GM19452 (cell line): Measurements from ENCODE around the gene SNAI3.

Experiments used
- ATAC-seq: cut with Tn5 transposase; IDR thresholded peaks from one replicate; pipeline ENCODE4 v1.9.1; 2021; ENCODE audit not compliant: unreplicated experiment

Gene SNAI3

GRCh38 chr16:88636488-88637265, 49.6 kb downstream of the SNAI3 start:
- ATAC-seq, result no peak

- no peak for ATAC-seq
Measured at GRCh38 chr16:88635671-88636319, 50.5 kb downstream of the SNAI3 start.

DNA sequence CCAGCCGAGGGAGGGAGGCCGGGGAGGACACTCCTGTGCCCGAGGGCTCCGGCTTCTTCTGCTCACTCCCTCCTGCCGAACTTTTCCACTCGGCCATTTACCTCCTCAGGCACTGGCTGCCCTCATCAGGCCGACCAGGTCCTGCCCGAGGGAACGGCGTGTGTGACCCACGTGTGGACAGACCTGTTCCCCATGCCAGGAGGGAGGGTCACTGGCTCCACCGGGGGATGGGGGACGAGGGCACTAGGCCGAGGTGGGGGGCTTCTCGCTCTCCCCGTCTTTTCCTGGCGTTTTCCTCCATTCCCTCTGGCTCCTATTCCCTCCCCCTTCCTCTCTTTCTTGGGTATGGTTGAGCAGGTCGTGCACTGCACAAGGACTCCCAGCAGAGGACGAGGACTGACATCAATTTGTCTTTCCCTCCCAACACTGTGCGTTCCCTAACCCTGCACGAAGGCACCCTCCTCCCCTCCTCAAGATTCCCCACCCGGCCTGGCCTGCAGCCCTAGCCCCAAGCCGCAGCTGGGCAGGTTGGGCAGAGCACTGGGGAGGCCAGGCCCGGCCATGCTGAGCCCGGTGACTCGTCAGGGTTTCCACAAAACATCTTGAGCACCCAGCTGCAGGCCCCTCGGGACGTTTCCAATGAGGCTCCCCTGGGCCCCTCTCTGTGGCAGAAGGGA, 51.2 kb downstream of the SNAI3 start:
- no peak for ATAC-seq

- peak; percentile 56 for ATAC-seq
Measured at GRCh38 chr16:88634141-88634993, 51.9 kb downstream of the SNAI3 start.

DNA sequence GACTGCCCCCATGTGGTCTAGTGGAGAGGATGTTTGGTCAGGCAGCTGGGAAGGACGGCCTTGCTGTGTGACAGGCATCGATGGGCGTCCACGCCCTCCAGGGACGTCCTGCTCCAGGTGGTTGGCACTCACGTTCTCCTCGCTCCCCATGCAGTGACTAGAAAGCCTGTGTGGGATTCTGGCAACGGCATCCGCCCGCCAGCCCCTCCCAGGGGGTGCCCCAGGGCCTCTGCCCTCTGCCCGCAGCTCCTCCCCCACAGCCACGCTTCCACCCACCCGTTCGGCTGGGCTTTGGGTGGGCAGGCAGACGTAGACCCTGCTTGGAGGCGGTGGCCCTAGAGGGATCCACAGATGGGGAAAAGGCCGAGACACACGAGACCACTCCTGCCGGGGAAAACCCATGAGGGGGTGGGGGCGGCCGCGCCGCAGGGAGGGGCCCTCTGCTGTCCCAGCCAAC, 52.6 kb downstream of the SNAI3 start:
- ATAC-seq, result peak; percentile 31

DNA sequence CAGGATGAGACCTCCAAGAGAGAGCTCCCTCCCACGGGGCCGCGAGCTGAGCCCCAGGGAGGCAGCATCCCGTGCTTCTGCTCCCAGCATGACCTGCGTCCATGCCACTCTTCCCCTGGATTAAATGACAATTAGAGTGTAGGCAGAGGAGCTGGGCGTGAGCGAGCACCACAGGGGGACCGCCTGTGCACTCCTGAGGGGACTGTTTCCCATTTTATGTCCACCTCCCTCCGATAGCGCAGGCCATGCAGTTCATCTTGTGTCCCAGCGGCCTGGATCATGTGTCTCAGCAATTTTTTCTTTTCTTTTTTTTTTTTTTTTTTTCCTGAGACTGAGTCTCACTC, 53.7 kb downstream of the SNAI3 start:
- ATAC-seq, result no peak

GRCh38 chr16:88631920-88632586, 54.3 kb downstream of the SNAI3 start:
- no peak for ATAC-seq

- ATAC-seq, result no peak
Measured at GRCh38 chr16:88631384-88631783, 54.9 kb downstream of the SNAI3 start.

DNA sequence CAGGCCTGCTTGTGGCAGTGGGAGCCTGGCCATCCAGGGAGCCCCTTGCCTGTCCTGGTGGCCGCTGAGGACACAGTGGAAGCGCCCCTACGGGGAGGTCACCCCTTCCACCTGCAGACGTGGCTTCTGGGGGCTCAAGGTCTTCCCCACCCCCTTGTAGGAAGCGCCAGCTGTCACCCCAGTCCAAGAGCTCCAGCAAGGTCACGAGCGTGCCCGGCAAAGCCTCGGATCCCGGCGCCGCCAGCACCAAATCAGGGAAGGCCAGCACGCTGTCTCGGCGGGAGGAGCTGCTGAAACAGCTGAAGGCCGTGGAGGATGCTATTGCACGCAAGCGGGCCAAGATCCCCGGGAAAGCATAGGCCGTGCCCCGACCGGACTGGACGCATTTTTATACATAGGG, 55.4 kb downstream of the SNAI3 start:
- ATAC-seq, result no peak

DNA sequence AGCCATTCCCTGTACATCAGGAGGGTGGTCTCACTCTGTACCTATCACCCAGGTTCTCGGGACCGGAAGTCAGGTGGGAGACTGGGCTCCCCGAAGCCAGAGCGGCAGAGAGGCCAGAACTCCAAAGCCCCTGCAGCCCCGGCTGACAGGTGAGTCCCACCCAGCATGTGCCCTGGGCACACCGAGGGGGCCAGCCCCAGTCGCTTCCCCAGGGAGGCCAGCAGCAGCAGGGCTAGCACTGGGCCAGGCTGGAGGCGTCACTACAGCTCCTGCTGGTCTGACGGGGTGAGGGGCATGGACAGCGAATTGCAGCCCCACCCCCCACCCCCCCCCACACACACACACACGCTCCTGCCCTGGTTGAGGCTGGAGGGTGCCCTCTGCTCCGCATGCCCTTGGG, 55.9 kb downstream of the SNAI3 start:
- no peak for ATAC-seq

- ATAC-seq, result no peak
Measured at GRCh38 chr16:88629835-88630234, 56.5 kb downstream of the SNAI3 start.

- ATAC-seq, result no peak
Measured at GRCh38 chr16:88628512-88628974, 57.8 kb downstream of the SNAI3 start.
